Measurements from ENCODE around the gene HOXB3. TPM values are rescaled to one million over a fixed set of nuclear protein-coding genes. Genes with fewer than 3 reads are reported as not detected.

Gene HOXB3
- total and polyA plus RNA-seq, 2 of the 4 experiments (the other 2 are of a cell fraction): 6.3 to 59.6 TPM

- DNase-seq (peak; percentile 34), ATAC-seq (ENCODE audit: low read depth) (no peak)
- peak overlapping the region; percentile 55; the same call in 1 of the 2 replicates for H3K18ac ChIP-seq (ENCODE audit: low read depth, low read length)
- H2BK5ac ChIP-seq (ENCODE audit: low read depth, low read length, poor library complexity, severe bottlenecking): peak overlapping the region; percentile 96
- H3K9me3 ChIP-seq (ENCODE audit: control insufficient read depth, insufficient read depth, low read length): no peaks in the 10 kb centered on the region
- H3K56ac ChIP-seq (ENCODE audit: extremely low read depth, insufficient read depth, low read length): peak overlapping the region; percentile 63
- peak overlapping the region; percentile 79 for H4K91ac ChIP-seq (ENCODE audit: insufficient read depth, low read depth, low read length)
- H3K14ac ChIP-seq (replicated peaks; ENCODE audit: low read depth, low read length): peak overlapping the region; percentile 23
- ChIA-PET POLR2A (ENCODE audit: unreplicated experiment) (no interaction called here), CTCF (interaction anchor here (0.7 kb wide), 1 partner anchor 34 kb away, joined by 8 read pairs; no protein-coding TSS in a partner anchor)
- H3K4ac ChIP-seq (ENCODE audit: low read depth, low read length): peak overlapping the region; percentile 81
- 0 out of 2 replicates have a peak, but pooled peaks cover 4% of the 10 kb centered on the region for H4K20me1 ChIP-seq (ENCODE audit: insufficient read depth, low read length)
- no peaks in the 10 kb centered on the region for H3K9me1 ChIP-seq (ENCODE audit: insufficient read depth, low read length)
- H2BK20ac ChIP-seq (ENCODE audit: low read depth, low read length): peak overlapping the region; percentile 37; the same call in 1 of the 2 replicates
- no peaks in the 10 kb centered on the region for H3K27me3 ChIP-seq (ENCODE audit: control insufficient read depth, insufficient read depth, low read length)
- 0% methylated on average over 1 of the region's 1 CpG; no CpG with 5 or more reads in 1 of the 2 experiments for WGBS, 2 experiments (ENCODE audit: extremely low coverage in 2 of 2, insufficient read length in 1 of 2)
- H3K4me1 ChIP-seq (ENCODE audit: control insufficient read depth, insufficient read depth, low read length): peaks cover 49% of the 10 kb centered on the region
- intact Hi-C loops (cut with micrococcal nuclease) (loop anchor here (2.0 kb wide), 1 partner anchor 21 kb away; no protein-coding TSS in a partner anchor), dilution Hi-C loops (cut with HindIII; ENCODE audit: low sequenced_read_pairs, unreplicated experiment) (no loop called here), in situ Hi-C loops (cut with MboI; ENCODE audit: low sequenced_read_pairs) (no loop called here)
- no peak overlapping the region for H2AFZ ChIP-seq (replicated peaks; ENCODE audit: low read length, poor library complexity)
- H2BK120ac ChIP-seq (ENCODE audit: low read depth, low read length): peak overlapping the region; percentile 83
- peaks cover 35% of the 10 kb centered on the region for H3K36me3 ChIP-seq (ENCODE audit: control insufficient read depth, insufficient read depth, low read length)
- 0 out of 2 replicates have a peak overlapping the region, but pooled peaks have one; percentile 3 for H2AK5ac ChIP-seq (ENCODE audit: low read depth, low read length)
- peak overlapping the region; percentile 92 for H3K4me2 ChIP-seq (ENCODE audit: low read depth, low read length)
- H4K5ac ChIP-seq (ENCODE audit: low read depth, low read length): peak overlapping the region; percentile 53; the same call in 1 of the 2 replicates
- no peaks in the 10 kb centered on the region; a peak in 1 of 4 replicates for H3K79me1 ChIP-seq (ENCODE audit: low read depth in 1 of 2, low read length in 2 of 2)
- H2AK9ac ChIP-seq (replicated peaks; ENCODE audit: low read depth, low read length, poor library complexity): peak overlapping the region; percentile 38
- peak overlapping the region; percentile 93; the same call in 1 of the 2 replicates for H3K27ac ChIP-seq (ENCODE audit: insufficient read depth, low read length)
- H3K4me3 ChIP-seq (ENCODE audit: insufficient read depth, low read depth, low read length): peak overlapping the region; percentile 18; the same call in 1 of the 2 replicates
- H3K23ac ChIP-seq (ENCODE audit: low read depth, low read length): peak overlapping the region; percentile 95
- TF ChIP-seq FOS (IDR thresholded peaks at IDR 0.05; ENCODE audit: low read depth, low read length): no peak
- no peak for TF ChIP-seq SMC3 (IDR thresholded peaks at IDR 0.05; ENCODE audit: low read depth, low read length)
- no peak for TF ChIP-seq CHD1 (IDR thresholded peaks at IDR 0.05; ENCODE audit: low read depth, low read length)
- no peak for TF ChIP-seq ELK1 (IDR thresholded peaks at IDR 0.05; ENCODE audit: borderline replicate concordance, low read depth, low read length)
- TF ChIP-seq NFE2L2 (IDR thresholded peaks at IDR 0.05; ENCODE audit: low read depth, low read length): no peak
- TF ChIP-seq RAD21 (IDR thresholded peaks at IDR 0.05; ENCODE audit: low read length): no peak
- no peak for TF ChIP-seq POLR2A (IDR thresholded peaks at IDR 0.05; ENCODE audit: low read depth, low read length)
- TF ChIP-seq MAFK (IDR thresholded peaks at IDR 0.05; ENCODE audit: low read depth, low read length): no peak
- no peak for TF ChIP-seq RFX5 (IDR thresholded peaks at IDR 0.05; ENCODE audit: low read depth, low read length)
- no peak for TF ChIP-seq RCOR1 (IDR thresholded peaks at IDR 0.05; ENCODE audit: insufficient replicate concordance, low read length)
- TF ChIP-seq, protein P1, sequence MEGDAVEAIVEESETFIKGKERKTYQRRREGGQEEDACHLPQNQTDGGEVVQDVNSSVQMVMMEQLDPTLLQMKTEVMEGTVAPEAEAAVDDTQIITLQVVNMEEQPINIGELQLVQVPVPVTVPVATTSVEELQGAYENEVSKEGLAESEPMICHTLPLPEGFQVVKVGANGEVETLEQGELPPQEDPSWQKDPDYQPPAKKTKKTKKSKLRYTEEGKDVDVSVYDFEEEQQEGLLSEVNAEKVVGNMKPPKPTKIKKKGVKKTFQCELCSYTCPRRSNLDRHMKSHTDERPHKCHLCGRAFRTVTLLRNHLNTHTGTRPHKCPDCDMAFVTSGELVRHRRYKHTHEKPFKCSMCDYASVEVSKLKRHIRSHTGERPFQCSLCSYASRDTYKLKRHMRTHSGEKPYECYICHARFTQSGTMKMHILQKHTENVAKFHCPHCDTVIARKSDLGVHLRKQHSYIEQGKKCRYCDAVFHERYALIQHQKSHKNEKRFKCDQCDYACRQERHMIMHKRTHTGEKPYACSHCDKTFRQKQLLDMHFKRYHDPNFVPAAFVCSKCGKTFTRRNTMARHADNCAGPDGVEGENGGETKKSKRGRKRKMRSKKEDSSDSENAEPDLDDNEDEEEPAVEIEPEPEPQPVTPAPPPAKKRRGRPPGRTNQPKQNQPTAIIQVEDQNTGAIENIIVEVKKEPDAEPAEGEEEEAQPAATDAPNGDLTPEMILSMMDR (conservative IDR thresholded peaks at IDR 0.05; ENCODE audit: low read depth, low read length): no peak
- TF ChIP-seq CEBPB (IDR thresholded peaks at IDR 0.05; ENCODE audit: low read depth, low read length): no peak
- TF ChIP-seq MAZ (IDR thresholded peaks at IDR 0.05; ENCODE audit: borderline replicate concordance, low read depth, low read length): no peak
- TF ChIP-seq MXI1 (IDR thresholded peaks at IDR 0.05; ENCODE audit: borderline replicate concordance, low read depth, low read length): no peak
- BruUV-seq (replicated peaks): no TSS peak
- peak overlapping the region; percentile 91 for H3K9ac ChIP-seq (ENCODE audit: low read depth, low read length)
- H2BK15ac ChIP-seq (ENCODE audit: low read depth, low read length): peak overlapping the region; percentile 44; the same call in 1 of the 3 replicates
- peak overlapping the region; percentile 30 to 87; a peak in 3 of 4 replicates for H4K8ac ChIP-seq (ENCODE audit: low read depth in 2 of 2, low read length in 2 of 2)
Observed at GRCh38 chr17:48553826-48554225, 36.2 kb downstream of the HOXB3 start.
